Activated CD4-positive, alpha-beta memory T cell treated with anti-CD3 and anti-CD28 coated beads, Interleukin-2, amount 10 ng/mL, durations not matched to agents 7 days and 5 days (primary cell): ENCODE results near the gene LDB2. TPM values are rescaled to one million over a fixed set of nuclear protein-coding genes. Genes with fewer than 3 reads are reported as not detected.

Experiments
- CTCF ChIA-PET: fragments of 350-600 bp; sonication (Branson Sonifier 250); formaldehyde crosslinking; loops from one replicate; lab custom pipeline; 2021; ENCODE audit warnings: antibody characterized with exemption, inconsistent platforms; lab: Charles Lee
- POLR2A ChIA-PET: fragments of 350-600 bp; sonication (Branson Sonifier 250); formaldehyde crosslinking; loops from one replicate; lab custom pipeline; 2021; ENCODE audit warnings: antibody characterized with exemption; lab: Charles Lee
- DNase-seq: peaks from one replicate; pipeline ENCODE4 v3.0.0-alpha.2; 2020
- H3K27ac Mint-ChIP-seq: one replicate; pipeline ENCODE4 v1.8.0; 2021; ENCODE audit warnings: mild to moderate bottlenecking, mixed read lengths
- H3K27me3 Mint-ChIP-seq: one replicate; pipeline ENCODE4 v1.8.0; 2021; ENCODE audit warnings: mixed read lengths
- H3K36me3 Mint-ChIP-seq: one replicate; pipeline ENCODE4 v1.8.0; 2021; ENCODE audit warnings: low read depth, mixed read lengths
- H3K4me1 Mint-ChIP-seq: one replicate; pipeline ENCODE4 v1.8.0; 2021; ENCODE audit warnings: mixed read lengths
- H3K4me3 Mint-ChIP-seq: one replicate; pipeline ENCODE4 v1.8.0; 2021; ENCODE audit warnings: mild to moderate bottlenecking, mixed read lengths
- H3K9me3 Mint-ChIP-seq: one replicate; pipeline ENCODE4 v1.8.0; 2021; ENCODE audit warnings: mixed read lengths
- total RNA-seq, 2 experiments: library from RNA; stranded (reverse); gene quantifications; one replicate each; pipeline ENCODE4 v1.2.3, GENCODE V29; 2021

Gene LDB2
- total RNA-seq, 2 experiments from 2014 or later, result not detected

DNA sequence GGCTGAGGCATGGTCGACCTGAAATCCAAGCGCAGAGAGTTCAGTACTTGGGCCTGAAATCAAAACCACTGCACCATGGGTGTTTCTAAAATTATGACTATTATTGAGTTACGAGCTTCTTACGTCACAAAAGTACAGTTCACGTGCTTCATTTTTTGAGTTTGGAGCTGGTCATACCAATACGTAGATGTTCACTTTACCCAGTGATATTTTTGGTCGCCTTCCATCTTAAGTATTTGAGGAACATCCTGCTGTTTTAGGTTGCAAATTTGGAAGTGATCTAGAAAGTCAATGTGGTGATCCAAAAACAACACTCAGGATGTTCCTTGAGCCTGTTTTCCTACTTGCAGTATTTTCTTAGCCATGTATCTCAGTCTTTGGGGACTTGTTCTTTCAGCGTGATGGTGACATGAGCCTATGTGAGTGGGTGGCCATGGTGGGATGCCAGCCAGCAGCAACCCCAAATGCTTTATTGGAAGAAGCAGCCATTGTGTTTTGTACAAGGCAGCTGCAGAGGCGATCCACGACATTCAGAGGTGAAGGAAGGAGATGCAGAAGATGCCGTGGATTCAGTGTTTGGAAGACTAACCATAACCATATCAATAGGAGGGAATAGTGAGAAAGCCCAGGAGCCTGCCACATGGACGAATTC, 28.7 kb downstream of the LDB2 start:
- POLR2A ChIA-PET, result no interaction called here
- no peak overlapping the region for H3K27ac Mint-ChIP-seq
- no peaks in the 10 kb centered on the region for H3K9me3 Mint-ChIP-seq
- CTCF ChIA-PET, result no interaction called here
- no peaks in the 10 kb centered on the region for H3K4me1 Mint-ChIP-seq
- no peaks in the 10 kb centered on the region for H3K27me3 Mint-ChIP-seq
- no peaks in the 10 kb centered on the region for H3K36me3 Mint-ChIP-seq
- no peak for DNase-seq
- H3K4me3 Mint-ChIP-seq, result no peak overlapping the region

DNA sequence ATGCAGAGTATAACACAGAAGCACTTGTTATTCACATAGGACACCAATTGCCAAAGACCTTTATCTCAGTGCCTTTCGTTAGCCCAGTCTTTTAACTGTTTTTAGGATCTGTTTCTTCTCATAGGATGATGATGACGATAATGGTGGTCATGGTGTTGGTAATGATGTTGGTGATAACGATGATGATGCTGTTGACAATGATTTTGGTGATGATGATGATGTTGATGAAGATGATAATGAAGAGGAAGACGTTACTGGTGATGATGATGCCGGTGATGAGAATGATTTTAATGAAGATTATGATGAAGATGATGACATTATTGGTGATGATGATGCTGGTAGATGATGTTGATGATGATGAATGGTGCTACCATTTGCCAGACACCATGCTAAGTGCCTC, 29.8 kb downstream of the LDB2 start:
- ChIA-PET CTCF (no interaction called here), POLR2A (no interaction called here)
- Mint-ChIP-seq H3K4me3 (no peak overlapping the region), H3K4me1 (no peaks in the 10 kb centered on the region), H3K27me3 (no peaks in the 10 kb centered on the region), H3K9me3 (no peaks in the 10 kb centered on the region), H3K27ac (no peak overlapping the region), H3K36me3 (no peaks in the 10 kb centered on the region)
- no peak for DNase-seq

DNA sequence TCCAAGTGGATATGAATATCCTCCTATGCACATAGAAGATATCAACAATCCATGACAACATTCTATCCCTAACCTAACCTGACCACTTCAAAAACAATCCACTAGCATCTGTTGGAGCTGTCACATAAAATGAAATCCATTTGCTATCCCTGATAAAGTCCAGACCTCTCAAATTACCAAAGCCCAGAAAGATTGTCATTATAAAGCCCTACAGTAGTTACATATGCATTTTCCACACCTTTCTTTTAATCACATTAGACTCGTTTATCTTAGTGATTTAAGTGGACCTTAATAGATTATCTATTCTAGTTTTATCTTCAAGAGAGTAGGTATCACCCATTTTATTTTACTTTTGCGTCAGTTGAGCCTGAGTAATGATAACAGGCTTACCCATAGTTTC, 30.6 kb downstream of the LDB2 start:
- H3K4me3 Mint-ChIP-seq, result no peak overlapping the region
- no peaks in the 10 kb centered on the region for H3K36me3 Mint-ChIP-seq
- no peak for DNase-seq
- no peaks in the 10 kb centered on the region for H3K4me1 Mint-ChIP-seq
- H3K27ac Mint-ChIP-seq, result no peak overlapping the region
- H3K27me3 Mint-ChIP-seq, result no peaks in the 10 kb centered on the region
- CTCF ChIA-PET, result no interaction called here
- no peaks in the 10 kb centered on the region for H3K9me3 Mint-ChIP-seq
- POLR2A ChIA-PET, result no interaction called here

DNA sequence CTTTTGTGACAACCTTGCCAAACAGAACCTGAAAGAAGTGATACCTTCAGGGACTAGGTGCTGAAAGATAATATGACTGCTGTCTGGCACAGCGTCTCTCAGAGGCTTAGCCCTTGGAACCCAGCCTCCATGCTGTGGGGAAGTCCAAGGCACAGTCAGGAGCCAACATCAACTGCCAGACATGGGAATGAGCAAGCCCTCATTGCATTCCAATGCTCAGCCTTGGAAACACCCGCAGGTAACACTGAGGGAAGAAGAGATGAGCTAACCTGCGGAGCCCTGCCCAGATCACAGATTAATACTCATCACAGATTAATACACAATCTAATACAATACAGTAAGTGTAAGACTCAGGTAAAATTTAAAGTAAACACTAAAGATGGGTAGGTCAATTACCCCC, 31.5 kb downstream of the LDB2 start:
- POLR2A ChIA-PET, result no interaction called here
- no peak overlapping the region for H3K4me3 Mint-ChIP-seq
- CTCF ChIA-PET, result no interaction called here
- no peaks in the 10 kb centered on the region for H3K27me3 Mint-ChIP-seq
- DNase-seq, result no peak
- H3K9me3 Mint-ChIP-seq, result no peaks in the 10 kb centered on the region
- H3K27ac Mint-ChIP-seq, result no peak overlapping the region
- H3K4me1 Mint-ChIP-seq, result no peaks in the 10 kb centered on the region
- H3K36me3 Mint-ChIP-seq, result no peaks in the 10 kb centered on the region

DNA sequence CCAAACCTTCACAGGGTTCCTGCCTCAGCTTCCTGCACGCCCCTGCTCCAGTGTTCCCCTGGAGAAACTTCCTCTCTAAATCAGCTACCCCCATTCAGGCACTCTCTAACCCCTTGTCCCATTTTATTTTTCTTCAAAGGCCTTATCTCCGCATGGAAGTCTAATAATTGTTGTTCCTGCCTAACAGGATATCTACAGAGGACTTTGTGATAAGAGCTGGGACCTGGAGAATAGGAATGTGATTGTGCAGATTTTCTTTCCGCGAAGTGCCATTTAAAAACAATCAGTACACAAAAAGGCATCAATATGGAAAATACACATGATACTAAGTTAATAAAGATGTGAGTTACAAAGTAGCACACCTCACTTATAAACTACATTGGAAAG, 32.6 kb downstream of the LDB2 start:
- POLR2A ChIA-PET, result no interaction called here
- no peaks in the 10 kb centered on the region for H3K27me3 Mint-ChIP-seq
- CTCF ChIA-PET, result no interaction called here
- no peaks in the 10 kb centered on the region for H3K36me3 Mint-ChIP-seq
- H3K4me1 Mint-ChIP-seq, result no peaks in the 10 kb centered on the region
- no peak overlapping the region for H3K27ac Mint-ChIP-seq
- H3K4me3 Mint-ChIP-seq, result no peak overlapping the region
- H3K9me3 Mint-ChIP-seq, result no peaks in the 10 kb centered on the region
- DNase-seq, result no peak

DNA sequence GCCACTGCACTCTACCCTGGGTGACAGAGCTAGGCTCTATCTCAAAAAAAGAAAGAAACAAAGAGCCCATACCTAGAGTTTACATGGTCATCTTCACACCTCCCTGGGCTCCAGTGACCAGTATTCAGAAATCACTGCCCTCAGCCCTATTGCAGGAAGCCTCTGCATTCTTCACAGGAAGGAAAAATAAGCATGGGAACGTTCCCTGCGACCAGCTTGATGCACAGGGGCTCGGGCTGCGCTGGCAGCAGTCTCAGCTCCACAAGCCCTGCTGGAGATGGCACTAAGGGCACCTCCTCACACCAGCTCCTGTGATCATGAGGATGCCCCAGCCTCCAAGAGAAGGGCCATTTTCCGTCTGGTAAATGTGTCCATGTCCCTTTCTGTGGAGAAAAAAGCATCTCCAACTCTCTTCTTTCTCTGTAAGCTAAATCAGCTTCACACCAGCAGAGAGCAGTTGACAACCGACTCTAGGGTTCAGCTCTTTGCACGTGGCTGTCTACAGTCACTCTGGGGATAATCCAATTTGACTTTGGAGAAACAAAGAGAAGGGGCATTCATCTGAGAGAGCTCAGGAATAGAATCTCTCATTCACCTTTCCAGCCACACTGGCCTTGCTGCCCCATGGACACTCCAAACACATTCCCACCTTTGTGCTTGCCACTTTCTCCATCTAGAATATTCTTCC, 33.1 kb downstream of the LDB2 start:
- no peaks in the 10 kb centered on the region for H3K4me1 Mint-ChIP-seq
- no peaks in the 10 kb centered on the region for H3K9me3 Mint-ChIP-seq
- no peak overlapping the region for H3K27ac Mint-ChIP-seq
- H3K4me3 Mint-ChIP-seq, result no peak overlapping the region
- no peaks in the 10 kb centered on the region for H3K27me3 Mint-ChIP-seq
- POLR2A ChIA-PET, result no interaction called here
- CTCF ChIA-PET, result no interaction called here
- H3K36me3 Mint-ChIP-seq, result no peaks in the 10 kb centered on the region
- DNase-seq, result no peak

DNA sequence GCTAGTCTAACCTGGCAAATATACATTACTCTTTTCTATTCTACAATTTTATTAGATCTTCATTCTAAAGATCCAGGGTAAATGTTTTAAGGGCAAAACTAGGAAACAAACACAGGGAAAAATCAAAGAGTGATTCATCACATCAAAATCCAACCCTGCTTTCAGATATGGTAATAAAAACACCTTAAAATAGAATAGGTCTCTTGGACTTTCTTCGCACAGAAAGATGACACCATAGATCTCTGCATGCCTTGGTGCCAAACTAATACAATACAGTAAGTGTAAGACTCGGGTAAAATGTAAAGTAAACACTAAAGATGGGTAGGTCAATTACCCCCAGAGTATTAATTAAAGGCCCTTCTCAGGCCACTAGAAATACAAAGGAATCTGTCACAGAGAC, 34.2 kb downstream of the LDB2 start:
- POLR2A ChIA-PET, result no interaction called here
- no peak for DNase-seq
- Mint-ChIP-seq H3K4me3 (no peak overlapping the region), H3K9me3 (no peaks in the 10 kb centered on the region), H3K4me1 (no peaks in the 10 kb centered on the region), H3K27ac (no peak overlapping the region), H3K36me3 (no peaks in the 10 kb centered on the region), H3K27me3 (no peaks in the 10 kb centered on the region)
- CTCF ChIA-PET, result no interaction called here

DNA sequence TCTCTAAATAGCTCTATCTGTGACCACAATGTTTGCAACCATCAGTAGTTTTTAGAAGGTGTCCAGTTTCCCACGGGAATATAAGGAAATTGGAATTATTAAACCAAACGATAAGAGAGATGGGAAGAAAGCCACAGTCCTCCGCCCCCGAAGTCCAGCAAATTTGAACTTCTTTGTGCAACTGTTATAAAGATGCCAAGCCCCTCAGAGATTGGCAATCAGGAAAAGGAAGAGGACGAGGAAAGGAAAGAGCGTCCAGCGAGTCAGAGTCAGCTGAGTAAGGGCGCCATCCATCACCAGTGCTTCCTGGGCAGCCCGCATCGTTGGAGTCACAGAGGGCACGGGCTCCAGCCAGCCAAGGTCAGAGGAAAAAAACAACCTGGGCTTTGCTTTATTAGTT, 35.7 kb downstream of the LDB2 start:
- Mint-ChIP-seq H3K27ac (no peak overlapping the region), H3K27me3 (no peaks in the 10 kb centered on the region), H3K36me3 (no peaks in the 10 kb centered on the region), H3K4me3 (no peak overlapping the region), H3K9me3 (no peaks in the 10 kb centered on the region), H3K4me1 (no peaks in the 10 kb centered on the region)
- no peak for DNase-seq
- ChIA-PET POLR2A (no interaction called here), CTCF (no interaction called here)

DNA sequence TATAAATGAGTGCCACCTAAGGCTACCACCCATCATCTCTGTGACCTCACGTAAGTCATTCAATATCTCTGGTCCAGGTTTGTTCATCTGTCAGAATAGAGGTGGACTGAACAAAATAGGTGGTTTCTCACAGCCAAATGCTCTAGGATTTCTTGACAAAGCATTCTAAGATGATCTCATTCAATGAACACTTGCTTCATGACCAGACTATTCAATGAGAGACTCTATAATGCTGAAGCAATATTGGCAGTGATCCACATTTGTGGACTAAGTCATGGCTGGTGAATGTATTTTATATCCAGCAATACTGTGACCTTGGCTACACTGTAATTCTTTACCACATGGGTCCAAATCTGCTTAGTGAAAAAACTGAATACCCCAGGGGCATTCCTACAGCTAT, 37.9 kb downstream of the LDB2 start:
- POLR2A ChIA-PET, result no interaction called here
- DNase-seq, result no peak
- no peaks in the 10 kb centered on the region for H3K36me3 Mint-ChIP-seq
- H3K4me3 Mint-ChIP-seq, result no peak overlapping the region
- H3K4me1 Mint-ChIP-seq, result no peaks in the 10 kb centered on the region
- CTCF ChIA-PET, result no interaction called here
- H3K9me3 Mint-ChIP-seq, result no peaks in the 10 kb centered on the region
- H3K27ac Mint-ChIP-seq, result no peak overlapping the region
- no peaks in the 10 kb centered on the region for H3K27me3 Mint-ChIP-seq

DNA sequence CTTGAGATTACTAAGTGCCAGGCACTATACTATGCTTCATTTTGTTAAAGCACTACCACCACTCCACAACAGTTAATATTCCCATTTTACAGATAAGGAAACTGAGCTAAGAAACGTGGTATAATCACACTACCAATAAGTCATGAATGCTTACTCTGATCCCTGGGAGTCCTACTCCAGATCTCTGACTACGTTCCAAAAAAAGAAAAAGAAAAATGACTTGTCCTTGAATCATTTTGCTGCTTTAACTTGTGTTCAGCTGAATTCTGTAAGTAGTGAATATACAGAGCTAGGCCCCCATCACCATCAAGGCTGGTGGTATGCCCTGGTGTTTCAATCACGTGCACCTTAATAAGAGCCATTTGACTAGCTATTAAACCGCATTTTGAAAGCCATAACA, 39.4 kb downstream of the LDB2 start:
- Mint-ChIP-seq H3K4me1 (no peaks in the 10 kb centered on the region), H3K27me3 (no peaks in the 10 kb centered on the region), H3K36me3 (no peaks in the 10 kb centered on the region), H3K27ac (no peak overlapping the region), H3K9me3 (no peaks in the 10 kb centered on the region), H3K4me3 (no peak overlapping the region)
- DNase-seq, result no peak
- ChIA-PET POLR2A (no interaction called here), CTCF (no interaction called here)

DNA sequence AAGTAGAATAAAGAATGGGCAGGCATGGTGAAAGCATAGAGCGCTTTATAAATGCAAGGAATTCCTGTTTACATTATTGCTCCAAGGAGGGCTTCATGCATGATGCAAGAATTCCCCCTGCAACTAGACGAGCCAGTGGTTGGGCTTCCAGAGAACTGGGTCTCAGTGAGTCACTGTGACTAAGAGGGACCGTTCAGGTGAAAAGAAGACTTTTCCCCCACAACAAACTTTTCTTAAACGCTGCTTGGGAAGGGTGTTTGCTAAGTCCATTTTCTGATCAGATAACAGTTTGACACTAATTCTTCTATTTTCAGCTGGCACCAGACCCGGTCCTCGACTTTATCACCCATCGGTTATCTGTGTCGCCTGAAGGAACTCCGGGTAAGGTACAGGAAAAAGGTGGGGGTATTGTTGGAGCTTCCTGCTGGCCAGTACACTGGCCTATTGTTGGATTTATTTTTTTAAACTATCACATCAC, 40.1 kb downstream of the LDB2 start:
- POLR2A ChIA-PET, result no interaction called here
- no peak overlapping the region for H3K27ac Mint-ChIP-seq
- H3K36me3 Mint-ChIP-seq, result no peaks in the 10 kb centered on the region

DNA sequence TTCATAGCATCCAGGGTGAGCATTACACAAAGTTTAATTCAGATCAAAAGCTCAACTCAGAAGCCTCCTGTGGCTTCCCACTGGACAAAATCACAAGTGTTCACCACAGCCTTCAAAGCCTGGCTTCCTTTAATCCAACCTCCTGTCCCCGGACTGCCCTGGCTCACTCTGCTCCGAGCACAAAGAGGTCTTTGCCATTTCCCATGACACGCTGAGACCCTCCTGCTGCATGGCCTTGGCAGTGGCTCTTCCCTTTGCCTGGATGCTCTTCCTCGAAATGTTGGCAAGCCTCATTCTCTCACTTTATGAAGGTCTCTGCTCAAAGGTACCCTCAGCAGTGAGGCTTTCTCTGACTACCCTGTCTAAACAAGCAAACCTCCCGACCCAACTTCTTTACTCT, 41.0 kb downstream of the LDB2 start:
- Mint-ChIP-seq H3K4me3 (no peak overlapping the region), H3K27me3 (no peaks in the 10 kb centered on the region), H3K4me1 (no peaks in the 10 kb centered on the region), H3K36me3 (no peaks in the 10 kb centered on the region), H3K27ac (no peak overlapping the region), H3K9me3 (no peaks in the 10 kb centered on the region)
- POLR2A ChIA-PET, result no interaction called here
- DNase-seq, result no peak
- CTCF ChIA-PET, result no interaction called here

More for the DNA sequence above, 40.1 kb downstream of the LDB2 start:
- DNase-seq, result no peak
- CTCF ChIA-PET, result no interaction called here
- no peaks in the 10 kb centered on the region for H3K4me1 Mint-ChIP-seq
- H3K4me3 Mint-ChIP-seq, result no peak overlapping the region
- H3K27me3 Mint-ChIP-seq, result no peaks in the 10 kb centered on the region
- no peaks in the 10 kb centered on the region for H3K9me3 Mint-ChIP-seq

DNA sequence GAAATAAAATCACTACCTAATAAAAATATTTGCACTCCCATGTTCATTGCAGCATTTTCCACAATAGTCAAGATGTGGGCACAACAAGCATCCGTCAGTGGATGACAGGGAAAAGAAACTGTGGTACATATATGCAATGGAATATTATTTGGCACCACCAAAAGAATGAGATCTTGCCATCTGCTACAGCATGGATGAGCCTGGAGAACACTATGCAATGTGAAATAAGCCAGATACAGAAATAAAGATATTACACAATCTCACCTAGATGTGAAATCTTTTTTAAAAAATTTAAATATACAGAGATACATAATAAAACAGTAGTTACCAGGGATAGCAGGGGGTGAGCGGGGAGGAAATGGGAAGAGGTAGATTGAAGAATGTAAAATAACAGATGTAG, 44.8 kb downstream of the LDB2 start:
- H3K36me3 Mint-ChIP-seq, result no peaks in the 10 kb centered on the region
- POLR2A ChIA-PET, result no interaction called here
- no peak overlapping the region for H3K4me3 Mint-ChIP-seq
- CTCF ChIA-PET, result no interaction called here
- no peak overlapping the region for H3K27ac Mint-ChIP-seq
- no peaks in the 10 kb centered on the region for H3K9me3 Mint-ChIP-seq
- no peaks in the 10 kb centered on the region for H3K4me1 Mint-ChIP-seq
- DNase-seq, result no peak
- peaks cover 2% of the 10 kb centered on the region for H3K27me3 Mint-ChIP-seq

DNA sequence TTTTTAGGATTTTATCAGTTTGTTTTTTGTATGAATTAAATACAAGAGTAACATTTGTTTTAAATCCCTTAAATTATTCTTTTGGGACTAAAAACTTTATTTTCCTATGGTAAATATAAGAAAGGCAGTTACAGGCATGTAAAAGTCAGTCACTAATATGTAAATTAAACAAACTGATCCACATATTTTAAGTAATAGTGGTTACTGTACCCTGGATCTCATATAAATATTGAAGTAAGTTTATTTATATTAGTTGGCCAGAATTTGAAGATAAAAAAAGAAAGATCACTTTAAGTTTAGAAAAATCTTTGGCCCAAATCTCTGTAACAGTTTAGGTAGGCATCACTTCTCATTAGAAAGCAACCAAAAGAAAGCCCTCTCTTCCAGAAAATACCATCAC, 45.8 kb downstream of the LDB2 start:
- no peak overlapping the region for H3K4me3 Mint-ChIP-seq

More for the DNA sequence above, 45.8 kb downstream of the LDB2 start:
- ChIA-PET CTCF (no interaction called here), POLR2A (no interaction called here)
- H3K4me1 Mint-ChIP-seq, result no peaks in the 10 kb centered on the region
- H3K27me3 Mint-ChIP-seq, result peaks cover 2% of the 10 kb centered on the region
- no peaks in the 10 kb centered on the region for H3K9me3 Mint-ChIP-seq
- DNase-seq, result no peak
- no peaks in the 10 kb centered on the region for H3K36me3 Mint-ChIP-seq
- H3K27ac Mint-ChIP-seq, result no peak overlapping the region
